Stimulated activated CD8-positive, alpha-beta memory T cell treated with anti-CD3 and anti-CD28 coated beads, Interleukin-15, amount 100 ng/mL, for 4 hours (primary cell): ENCODE measurements around the gene HMCN2.
"Not testable (repeated sequence)": the region's sequence is repeated elsewhere in the genome, so short reads cannot be mapped to it uniquely, and the experiment has no call there.

ENCODE experiments used
- DNase-seq, 2 donors: peaks; one replicate each; pipeline ENCODE4 v3.0.0-alpha.2; 2020; ENCODE audit warnings: low read depth in 2 of 2

HMCN2 gene

DNA sequence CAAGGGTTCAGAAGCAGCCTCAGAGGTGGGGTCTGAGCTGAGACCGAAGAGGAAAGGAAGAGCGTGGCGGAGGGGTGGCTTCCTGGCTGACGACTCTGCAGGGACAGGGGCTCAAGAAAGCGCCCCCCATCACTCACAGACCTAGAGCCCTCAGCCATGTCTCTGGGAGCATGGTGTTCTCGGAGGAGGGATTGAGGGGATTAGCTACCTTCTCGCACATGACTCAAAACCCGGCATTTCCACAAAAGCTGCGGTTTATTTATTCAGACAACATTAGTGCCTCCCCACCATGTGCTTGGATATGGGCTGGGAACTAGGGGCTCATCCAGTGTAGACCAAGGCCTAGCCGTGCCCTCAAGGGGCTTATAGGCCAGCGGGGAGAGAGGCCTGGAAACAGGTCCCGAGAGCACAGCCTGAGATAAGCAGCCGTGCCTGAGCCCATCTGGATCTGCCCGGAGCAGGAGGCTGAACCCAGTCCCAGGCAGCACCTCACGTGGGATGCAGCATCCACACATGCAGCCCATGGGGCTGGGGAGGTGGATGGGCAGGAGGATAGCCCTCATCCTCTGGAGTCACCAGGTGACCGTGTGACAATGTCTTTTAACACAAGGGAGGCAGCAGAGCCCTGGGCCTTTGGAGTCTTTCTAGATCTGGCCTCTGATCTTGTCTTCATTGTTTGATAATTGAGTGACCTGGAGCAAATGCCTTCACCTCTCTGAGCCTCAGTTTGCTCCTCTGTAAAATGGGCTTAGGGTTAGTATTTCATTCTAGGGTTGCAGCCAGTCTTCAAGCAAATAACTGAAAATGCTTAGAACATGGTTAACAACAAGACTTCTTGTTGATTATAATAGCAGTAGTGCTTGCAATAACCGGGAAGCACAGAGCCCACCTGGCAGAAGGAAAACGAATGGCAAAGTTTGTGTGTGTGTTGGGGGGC, 878 bp upstream of the HMCN2 start:
- DNase-seq: no peak

DNA sequence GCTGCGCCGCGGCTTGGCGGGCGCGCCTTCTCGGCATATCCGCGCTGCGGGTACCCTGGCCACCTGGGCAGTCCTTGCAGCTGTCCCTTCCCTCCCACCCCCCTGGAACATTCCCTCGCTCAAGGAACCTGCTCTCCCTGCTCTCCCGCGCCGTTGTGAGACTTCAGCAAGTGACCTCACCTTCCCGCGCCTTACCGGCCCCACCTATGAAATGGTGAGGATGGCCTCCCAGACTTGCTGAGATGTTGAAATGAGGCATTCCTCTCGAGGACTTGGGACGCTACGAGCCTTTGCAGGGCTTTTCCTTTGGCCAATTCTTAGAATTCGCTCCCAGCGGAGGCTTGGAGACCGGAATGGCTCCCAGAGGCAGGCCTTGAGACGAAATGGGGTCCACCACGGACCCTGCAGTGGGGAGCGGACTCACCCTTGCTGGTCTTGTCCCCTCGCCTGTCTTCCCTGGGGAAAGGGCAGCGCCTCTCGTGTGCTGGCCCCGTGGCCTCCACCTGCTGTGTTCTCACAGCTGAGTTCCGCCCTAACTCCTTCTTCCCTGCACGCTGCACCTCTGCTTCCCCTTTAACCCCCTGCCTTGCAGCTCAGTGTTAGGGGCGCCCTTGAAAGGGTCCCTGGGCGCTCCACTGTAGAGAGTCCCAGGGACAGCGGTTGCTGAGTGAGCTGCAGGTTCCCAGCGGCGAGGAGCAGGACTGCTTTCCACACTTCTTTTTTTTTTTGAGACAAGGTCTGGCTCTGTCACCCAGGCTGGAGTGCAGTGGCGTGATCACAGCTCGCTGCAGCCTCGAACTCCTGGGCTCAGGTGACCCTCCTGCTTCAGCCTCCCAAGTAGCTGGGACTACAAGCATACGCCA, 907 bp downstream of the HMCN2 start:
- DNase-seq: no peak

DNA sequence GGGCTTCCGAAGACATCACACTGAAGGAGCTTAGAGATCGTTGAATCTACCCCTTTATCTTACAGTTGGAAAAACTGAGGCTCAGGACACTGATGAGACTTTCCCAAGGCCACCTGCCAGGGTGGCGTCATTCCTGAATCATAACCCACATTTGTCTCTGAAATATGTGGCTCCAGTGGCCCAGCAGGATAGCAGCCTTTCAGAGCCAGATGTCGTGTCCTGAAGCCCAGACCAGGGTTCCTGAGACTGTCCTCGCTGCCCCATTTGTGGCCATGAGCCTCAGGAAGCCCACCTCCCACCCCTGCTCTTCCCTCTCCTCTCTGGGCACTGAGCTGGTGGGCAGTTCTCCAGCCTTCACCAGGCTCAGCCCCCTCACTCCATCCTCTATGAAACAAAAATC, 2.4 kb downstream of the HMCN2 start:
- no peak for DNase-seq

DNA sequence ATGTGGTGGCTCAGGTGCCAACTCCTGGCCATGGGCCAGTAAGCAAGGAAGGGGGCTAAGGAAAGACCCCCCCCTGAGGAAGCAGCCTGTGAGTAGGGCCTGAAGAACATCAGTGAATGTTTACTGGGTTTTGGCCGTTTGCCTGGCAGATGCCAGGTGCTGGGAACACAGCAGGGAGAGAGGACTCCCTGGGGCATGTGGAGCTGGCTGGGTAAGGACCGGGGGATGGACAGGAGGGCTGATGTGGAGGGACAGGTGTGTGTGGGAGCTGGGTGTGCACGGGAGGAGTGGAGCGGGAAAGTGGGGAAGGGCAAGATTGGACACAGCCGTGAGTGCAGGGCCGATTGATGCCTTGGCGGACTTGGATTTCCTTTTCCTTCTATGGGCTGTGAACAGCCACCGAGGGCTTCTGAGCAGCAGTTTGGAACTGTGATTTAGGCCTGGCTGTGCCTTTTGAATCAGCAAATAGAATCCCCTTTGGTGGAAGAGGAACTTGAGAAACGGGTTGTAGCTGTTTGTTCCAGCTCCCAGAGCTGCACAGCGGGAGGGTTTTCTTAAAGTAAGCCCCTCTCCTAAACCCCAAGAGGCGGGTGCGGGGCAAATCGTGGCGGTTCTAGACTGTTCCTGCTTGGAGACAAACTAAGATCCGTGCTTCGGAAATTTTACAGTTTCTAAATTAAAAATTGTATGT, 3.1 kb downstream of the HMCN2 start:
- DNase-seq: no peak

DNA sequence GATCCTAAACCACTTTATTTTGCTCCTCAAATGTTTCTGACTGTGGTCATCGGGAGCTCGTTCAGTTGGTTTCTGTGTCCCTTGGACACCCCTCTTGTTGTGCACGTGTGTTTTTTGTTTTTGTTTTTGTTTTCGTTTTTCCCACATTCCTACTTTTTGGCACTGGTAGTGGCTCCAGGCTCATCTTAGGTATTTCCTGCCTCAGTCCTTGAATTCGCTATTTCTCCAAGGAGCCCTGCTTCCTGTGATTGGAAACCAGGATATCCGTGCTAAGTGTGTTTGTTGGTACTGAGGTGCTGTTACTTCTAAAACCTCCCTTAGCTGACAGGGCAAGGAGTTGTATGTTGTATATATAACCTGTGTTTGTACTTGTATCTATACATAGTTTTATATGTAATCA, 5.9 kb downstream of the HMCN2 start:
- no peak for DNase-seq

DNA sequence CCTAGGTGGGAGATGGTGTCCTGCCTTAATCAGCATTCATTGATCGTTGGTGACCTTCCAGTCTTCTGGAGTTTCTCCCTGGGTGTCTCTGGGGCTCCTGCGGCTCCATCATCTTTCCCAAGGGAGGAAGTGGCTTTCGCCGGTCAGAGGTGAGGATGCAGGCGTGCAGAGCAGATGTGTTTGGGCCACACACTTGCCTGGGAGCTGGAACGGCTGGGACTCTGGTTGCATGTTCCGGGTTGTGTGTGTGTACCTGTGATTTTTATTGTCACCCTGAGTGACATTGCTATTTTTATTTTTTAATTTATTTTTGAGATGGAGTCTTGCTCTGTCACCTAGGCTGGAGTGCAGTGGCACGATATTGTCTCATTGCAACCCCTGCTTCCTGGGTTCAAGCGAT, 9.6 kb downstream of the HMCN2 start:
- no peak for DNase-seq

DNA sequence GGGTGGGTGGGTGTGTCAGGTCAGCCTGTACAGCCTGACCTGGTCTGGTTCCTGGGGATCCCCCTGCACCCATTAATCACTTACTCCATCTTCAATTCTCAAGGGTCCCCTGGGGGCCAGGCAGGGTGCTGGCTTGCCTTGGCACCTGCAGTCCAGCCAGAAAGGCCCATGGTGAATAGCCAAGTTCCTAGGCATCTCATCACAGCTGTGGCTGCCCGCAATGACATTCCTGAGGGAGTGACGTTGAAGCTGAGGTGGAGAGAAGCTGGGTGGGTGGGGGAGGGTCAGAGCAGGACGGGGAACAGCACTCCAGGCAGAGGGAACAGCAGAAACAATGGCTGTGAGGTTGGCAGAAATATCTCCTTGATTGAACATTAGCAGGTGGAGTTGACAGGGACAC, 10.6 kb downstream of the HMCN2 start:
- no peak for DNase-seq

DNA sequence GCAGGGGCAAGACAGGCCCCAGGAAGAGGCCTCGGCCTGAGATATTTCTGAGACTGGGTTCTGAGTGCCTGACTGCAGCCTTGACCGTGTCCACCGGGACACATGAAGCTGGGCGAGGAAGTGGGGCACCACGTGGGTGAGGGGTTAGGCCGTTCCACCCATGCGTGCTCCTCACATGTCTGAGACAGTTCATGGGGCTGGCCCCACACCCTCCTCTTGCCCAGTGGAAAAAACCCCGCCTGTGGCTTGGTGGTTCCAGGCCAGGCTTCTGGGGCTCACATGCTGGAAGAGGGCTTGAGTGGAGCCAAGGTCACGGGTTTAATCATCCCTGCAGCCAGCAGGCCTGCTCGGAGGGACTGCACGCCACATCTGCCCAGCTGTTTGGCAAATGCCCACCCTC, 11.4 kb downstream of the HMCN2 start:
- no peak for DNase-seq

DNA sequence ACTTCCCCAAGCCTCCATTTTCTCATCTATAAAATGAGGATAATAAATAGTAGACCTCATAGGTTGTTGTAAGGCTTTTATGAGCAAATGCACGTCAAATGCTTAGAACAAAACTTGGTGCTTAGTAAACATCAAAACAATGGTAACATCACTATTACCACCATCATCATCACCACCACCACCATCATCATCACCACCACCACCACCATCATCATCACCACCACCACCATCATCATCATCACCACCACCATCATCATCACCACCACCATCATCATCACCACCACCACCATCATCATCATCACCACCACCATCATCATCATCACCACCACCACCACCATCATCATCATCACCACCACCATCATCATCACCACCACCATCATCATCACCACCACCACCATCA, 12.0 kb downstream of the HMCN2 start:
- DNase-seq: not testable (repeated sequence)

DNA sequence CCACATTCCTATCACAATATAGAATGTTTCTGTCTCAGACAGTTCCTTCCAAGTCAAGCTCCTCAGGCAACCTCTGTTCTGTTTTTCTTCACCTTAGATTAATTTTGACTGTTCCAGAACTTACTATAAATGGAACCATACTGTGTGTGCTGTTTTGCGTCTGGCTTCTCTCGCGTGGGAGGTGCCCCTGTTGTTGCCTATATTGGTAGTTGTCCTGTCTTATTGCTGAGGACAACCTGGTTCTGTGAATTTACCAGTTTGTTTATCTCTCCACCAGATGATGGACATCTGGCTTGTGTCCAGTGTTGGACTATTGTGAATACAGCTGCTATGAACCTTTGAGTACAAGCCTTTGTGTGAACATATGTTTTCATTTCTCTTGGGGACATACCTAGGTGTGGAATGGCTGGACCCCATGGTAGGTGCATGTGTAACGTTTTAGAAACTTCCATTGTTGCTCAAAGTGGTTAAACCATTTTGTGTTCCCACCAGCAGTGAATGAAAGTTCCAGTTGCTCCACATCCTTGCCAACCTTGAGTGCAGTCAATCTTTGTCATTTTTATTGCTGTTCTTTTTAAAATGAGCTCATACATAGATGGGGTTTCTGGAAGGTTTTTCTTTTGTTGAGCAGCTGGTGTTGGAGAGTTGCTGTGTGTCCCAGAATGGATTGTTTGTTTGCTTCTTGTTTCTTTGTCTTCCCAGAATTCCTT, 18.1 kb downstream of the HMCN2 start:
- DNase-seq: no peak

DNA sequence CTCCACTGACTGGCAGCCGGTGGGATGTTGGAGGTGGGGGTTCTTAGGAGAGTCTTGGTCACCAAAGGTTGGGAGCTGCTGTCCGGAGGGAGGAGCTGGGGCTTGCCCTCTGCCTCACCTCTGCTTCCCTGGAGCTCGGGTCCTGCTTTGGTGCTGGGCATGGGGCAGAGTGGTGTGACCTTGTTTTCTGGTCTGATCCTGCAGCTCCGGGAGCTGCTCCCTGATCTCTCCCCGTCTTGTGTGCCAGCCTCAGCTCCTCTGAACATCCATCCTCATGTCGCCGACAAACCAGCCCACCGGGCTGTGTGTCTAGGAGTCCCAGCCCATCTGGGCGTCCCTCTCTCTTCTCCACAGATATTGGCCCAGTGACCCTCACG, 18.7 kb downstream of the HMCN2 start:
- DNase-seq: no peak

DNA sequence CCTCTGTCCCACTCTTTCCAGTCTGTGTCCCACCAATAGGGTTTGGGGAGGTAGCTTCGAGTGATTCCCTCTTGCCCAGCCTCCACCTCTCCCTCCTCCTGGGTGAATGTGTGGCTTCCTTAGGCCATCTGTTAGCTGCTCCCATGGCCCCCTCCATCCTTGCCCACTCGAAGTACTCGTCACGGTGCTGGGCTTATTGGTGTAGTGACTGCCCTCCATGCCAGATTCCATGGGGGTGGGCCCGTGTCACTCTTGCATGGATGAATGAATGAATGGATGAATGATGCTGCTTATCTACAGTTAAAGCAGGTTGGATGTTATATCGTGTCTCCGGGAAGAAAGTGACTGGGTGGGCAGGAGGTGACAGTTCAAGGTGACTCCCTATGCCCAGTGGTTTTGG, 19.1 kb downstream of the HMCN2 start:
- DNase-seq: no peak

DNA sequence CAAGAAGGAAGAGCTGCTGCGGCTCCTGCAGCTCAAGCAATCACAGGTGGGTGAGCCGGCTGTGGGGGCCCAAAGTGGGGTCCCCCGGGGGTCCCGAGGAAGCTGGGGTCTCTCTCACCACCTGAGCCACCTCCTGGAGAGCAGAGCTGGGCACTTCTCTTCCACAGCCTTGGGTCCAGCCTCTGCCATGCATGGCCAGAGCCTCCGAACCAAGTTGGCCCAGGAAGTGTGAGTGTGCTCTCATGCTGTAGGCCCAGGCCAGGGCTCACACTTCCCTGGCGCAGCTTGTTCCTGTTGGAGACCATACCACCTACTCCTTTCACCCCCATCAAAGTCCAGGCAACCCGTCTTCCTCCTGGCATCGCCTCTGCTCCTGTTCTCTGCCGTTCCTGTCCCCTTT, 19.7 kb downstream of the HMCN2 start:
- no peak for DNase-seq

DNA sequence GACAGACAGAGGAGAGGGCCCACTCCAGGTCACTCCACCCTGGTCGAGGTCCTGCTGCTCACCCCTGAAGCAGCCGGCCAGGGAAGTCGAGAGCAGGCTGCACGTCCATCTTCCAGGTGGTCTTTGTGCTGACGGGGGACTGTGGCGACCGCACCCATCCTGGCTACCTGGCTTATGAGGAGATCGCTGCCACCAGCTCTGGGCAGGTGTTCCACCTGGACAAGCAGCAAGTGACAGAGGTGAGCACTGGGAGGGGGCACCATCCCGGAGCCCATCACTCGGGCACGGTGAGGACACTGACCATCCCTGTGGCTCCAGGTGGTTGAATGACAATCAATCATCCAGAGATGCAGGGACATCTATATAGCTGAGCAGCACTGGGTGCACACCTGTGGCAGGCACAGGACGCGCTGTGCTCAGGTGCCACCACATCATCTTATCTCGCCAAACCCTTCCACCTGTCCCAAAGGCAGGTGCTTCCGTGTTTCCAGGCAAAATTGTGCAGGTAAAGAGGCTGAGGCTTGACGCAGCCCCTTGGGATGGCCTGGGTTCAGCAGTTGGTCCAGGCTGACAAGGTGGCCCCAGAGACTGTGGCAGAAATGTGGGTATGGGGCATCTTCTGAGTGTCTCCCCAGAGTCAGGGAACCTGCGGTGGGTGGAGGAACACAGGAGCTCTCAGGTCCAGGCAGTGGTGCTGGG, 20.7 kb downstream of the HMCN2 start:
- no peak for DNase-seq

DNA sequence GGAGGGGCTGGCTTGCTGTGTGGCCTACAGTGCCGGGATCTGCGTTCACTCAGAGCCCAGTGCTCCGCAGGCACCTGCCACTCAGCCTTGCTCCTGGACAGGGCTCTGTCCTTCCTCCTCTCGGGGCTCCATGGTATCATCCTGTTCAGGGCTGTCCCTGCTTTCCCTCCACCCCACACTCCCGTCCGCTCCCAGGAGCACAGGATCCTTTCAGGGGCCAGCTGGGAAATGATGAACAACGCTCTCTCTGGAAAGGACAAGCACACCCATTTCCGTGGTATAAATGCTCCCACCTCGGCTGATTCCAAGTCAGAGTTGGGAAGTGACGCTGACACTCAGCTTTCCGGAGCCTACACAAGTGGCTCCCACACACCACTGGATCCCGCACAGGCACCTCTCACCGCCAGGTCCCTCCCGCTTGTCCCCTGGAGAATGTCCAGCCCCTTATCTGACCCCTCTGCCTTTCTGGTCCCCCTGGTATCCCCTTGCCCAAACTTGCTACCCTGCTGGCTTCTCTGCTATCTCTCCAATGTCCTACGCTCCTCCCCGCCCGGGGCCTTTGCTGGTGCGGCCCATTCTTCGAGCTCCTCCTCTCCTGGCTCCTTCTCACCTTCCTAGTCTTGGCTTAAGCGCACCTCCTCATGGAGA, 21.3 kb downstream of the HMCN2 start:
- no peak for DNase-seq

DNA sequence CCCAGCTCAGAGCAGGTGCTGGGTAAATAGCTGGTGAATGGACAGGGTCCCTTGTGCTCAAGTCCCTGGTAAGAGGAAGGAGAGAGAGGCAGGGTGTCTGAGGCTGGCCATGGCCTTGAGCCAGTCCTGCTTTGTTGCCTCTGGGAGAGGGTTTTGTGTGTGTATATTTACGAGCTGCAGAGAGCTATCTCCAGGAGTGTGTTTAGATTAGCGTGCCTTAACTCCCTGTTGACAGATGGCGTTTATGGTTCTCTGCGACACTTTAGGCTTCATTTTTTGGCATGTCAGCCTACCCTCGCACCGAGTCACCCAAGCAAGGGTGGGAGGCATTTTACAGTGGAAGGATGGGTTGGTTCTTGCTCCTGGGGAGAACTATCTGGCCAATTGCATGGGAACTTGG, 22.2 kb downstream of the HMCN2 start:
- DNase-seq: no peak

DNA sequence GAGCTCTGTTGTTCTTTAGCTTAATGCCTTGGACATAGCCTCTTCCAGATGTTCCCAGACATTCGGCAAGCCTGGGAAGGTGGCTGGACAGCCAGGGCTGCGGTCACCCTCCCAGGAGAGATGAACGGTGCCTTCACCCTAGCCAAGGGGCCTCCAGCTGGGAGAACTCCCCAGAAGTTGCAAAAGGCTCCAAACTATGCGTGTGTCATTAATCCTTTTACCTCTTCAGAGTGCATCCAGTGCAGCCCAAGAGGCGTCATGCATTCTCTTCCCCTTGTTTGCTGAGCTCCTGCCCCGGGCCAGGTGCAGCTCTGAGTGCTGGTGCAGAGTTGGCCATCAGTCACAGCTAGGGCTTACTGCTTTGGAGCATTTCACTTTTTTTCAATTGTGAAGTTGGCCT, 22.8 kb downstream of the HMCN2 start:
- no peak for DNase-seq

DNA sequence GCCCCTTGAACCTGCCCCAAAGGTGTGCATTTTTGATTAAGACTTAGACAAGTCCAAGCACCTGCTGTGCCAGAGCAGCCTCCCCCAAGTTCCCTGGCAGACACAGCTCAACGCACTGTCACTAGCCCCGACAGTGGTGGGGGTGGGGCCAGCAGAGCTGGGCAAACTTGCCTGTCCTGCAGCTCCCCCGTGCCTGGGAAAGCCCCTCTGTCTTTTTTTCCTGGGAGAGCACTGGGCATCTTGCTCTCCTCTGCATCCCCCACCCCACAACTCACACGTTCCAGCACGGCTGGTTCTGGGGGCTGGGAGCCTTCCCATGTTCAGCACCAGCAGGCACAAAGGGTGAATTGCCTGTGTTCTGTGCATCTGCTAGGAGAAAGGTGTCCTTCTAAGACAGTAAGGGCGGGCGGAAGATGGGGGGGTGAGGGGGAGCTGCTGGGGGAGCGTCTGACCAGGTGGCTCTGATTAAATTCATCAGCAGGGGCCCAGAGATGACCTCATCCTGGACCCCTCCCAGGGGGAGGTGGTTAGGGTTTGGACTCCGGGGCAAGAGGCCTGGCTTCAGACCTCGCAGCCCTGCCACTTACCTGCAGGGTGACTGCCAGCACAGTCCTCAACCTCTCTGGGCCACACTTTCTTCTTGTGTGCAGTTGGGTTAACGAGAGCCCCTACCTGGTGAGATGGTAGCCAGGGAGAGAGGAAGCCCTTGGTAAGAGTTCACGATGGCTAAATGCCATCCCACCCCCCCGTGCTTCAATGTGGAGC, 23.5 kb downstream of the HMCN2 start:
- DNase-seq: no peak

DNA sequence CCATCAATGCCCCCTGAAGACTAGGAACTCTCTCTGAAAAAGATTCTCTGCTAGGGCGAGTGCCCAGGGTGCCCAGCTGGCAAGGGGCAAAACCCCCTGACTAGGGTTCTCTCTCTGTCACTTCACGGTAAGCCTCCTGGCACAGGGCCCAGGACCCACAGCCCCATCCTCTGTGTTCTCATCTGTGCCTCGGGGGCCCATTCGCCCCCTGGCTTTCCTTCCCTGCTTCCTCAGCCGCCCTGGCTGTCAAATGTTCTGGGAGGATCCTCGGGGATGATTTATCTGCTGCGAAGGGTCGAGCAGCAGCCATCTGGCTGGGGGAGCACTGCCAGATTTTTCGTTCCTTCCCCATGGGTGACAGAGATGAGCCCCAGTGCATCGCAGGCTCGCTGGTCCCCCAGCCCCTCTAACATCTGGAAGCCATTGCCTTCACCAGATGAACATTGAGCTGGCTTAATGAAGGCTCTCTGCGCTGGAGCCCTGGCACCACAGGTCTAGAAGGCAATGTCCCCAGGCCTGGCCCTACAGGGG, 24.2 kb downstream of the HMCN2 start:
- DNase-seq: no peak
